Mucosa of descending colon (tissue), 3 donors: ENCODE data around the gene CANT1. TPM values are rescaled to one million over a fixed set of nuclear protein-coding genes. Genes with fewer than 3 reads are reported as not detected.

Source experiments
- ATAC-seq: fragments of 200-7000 bp; cut with Tn5 transposase; one replicate; pipeline ENCODE4 v1.9.1; 2020; ENCODE audit warnings: mild to moderate bottlenecking, moderate library complexity
- DNase-seq, 3 donors: peaks; one replicate each; pipeline ENCODE4 v3.0.0-alpha.2; 2020
- H3K36me3 ChIP-seq: fragments of 200-600 bp; one replicate; pipeline ENCODE4 v1.8.0; 2021; ENCODE audit warnings: low read depth, mild to moderate bottlenecking
- H3K4me1 ChIP-seq: fragments of 200-600 bp; one replicate; pipeline ENCODE4 v1.8.0; 2021; ENCODE audit warnings: low read depth, mild to moderate bottlenecking
- H3K4me3 ChIP-seq: fragments of 200-600 bp; one replicate; pipeline ENCODE4 v1.8.0; 2021; ENCODE audit warnings: mild to moderate bottlenecking
- H3K9me3 ChIP-seq: fragments of 200-600 bp; one replicate; pipeline ENCODE4 v1.8.0; 2021; ENCODE audit warnings: mild to moderate bottlenecking
- intact Hi-C, 2 donors: fragments of 100-400 bp; cut with DNase I in 1 of 2; cut with micrococcal nuclease in 1 of 2; formaldehyde crosslinking; loops; one replicate each; pipeline versions ENCODE4 v1.11.0 to v1.11.1; 2022; cut with DNase I, micrococcal nuclease
- total RNA-seq, 3 donors: library from RNA; stranded (reverse); fragmentation: NEBNext Ultra II Directional in 2 of 3; extraction: Animal tissue kit (Norgen Biotek cat#: 25700) in 2 of 3; gene quantifications; one replicate each; pipeline versions ENCODE4 v1.2.1 to v1.2.4, GENCODE V29; 2021 to 2023
- TF ChIP-seq, protein P1 (sequence below): fragments of 200-600 bp; IDR thresholded peaks from one replicate; pipeline ENCODE4 v1.8.0; 2022; ENCODE audit warnings: antibody characterized with exemption, mild to moderate bottlenecking
- donor health status: DM: no; HTN: no; CAD: no; lungs with moderate emphysema.
- donor health status: DM: no; HTN: no; CAD: no.
- donor health status: DM: no; HTN: yes; CAD: no.

Gene CANT1
- total RNA-seq, 3 donors from 2014 or later: 159 to 376 (median 242) TPM

DNA sequence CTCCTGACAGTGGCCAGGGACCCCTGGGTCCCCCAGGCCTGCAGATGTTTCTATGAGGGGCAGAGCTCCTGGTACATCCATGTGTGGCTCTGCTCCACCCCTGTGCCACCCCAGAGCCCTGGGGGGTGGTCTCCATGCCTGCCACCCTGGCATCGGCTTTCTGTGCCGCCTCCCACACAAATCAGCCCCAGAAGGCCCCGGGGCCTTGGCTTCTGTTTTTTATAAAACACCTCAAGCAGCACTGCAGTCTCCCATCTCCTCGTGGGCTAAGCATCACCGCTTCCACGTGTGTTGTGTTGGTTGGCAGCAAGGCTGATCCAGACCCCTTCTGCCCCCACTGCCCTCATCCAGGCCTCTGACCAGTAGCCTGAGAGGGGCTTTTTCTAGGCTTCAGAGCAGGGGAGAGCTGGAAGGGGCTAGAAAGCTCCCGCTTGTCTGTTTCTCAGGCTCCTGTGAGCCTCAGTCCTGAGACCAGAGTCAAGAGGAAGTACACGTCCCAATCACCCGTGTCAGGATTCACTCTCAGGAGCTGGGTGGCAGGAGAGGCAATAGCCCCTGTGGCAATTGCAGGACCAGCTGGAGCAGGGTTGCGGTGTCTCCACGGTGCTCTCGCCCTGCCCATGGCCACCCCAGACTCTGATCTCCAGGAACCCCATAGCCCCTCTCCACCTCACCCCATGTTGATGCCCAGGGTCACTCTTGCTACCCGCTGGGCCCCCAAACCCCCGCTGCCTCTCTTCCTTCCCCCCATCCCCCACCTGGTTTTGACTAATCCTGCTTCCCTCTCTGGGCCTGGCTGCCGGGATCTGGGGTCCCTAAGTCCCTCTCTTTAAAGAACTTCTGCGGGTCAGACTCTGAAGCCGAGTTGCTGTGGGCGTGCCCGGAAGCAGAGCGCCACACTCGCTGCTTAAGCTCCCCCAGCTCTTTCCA lies 39.5 kb upstream of the CANT1 start:
- ATAC-seq (no peak), DNase-seq (peak in 1 of 3 donors; percentile 12)
- no peaks in the 10 kb centered on the region for H3K4me1 ChIP-seq
- H3K9me3 ChIP-seq: peaks cover under 1% of the 10 kb centered on the region
- H3K4me3 ChIP-seq: no peak overlapping the region
- intact Hi-C loops: no loop called here
- no peaks in the 10 kb centered on the region for H3K36me3 ChIP-seq
- TF ChIP-seq, protein P1, sequence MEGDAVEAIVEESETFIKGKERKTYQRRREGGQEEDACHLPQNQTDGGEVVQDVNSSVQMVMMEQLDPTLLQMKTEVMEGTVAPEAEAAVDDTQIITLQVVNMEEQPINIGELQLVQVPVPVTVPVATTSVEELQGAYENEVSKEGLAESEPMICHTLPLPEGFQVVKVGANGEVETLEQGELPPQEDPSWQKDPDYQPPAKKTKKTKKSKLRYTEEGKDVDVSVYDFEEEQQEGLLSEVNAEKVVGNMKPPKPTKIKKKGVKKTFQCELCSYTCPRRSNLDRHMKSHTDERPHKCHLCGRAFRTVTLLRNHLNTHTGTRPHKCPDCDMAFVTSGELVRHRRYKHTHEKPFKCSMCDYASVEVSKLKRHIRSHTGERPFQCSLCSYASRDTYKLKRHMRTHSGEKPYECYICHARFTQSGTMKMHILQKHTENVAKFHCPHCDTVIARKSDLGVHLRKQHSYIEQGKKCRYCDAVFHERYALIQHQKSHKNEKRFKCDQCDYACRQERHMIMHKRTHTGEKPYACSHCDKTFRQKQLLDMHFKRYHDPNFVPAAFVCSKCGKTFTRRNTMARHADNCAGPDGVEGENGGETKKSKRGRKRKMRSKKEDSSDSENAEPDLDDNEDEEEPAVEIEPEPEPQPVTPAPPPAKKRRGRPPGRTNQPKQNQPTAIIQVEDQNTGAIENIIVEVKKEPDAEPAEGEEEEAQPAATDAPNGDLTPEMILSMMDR: no peak

GRCh38 chr17:79047923-79048825 lies 38.6 kb upstream of the CANT1 start:
- Histone ChIP-seq H3K4me3 (no peak overlapping the region), H3K9me3 (no peaks in the 10 kb centered on the region), H3K36me3 (no peaks in the 10 kb centered on the region), H3K4me1 (no peaks in the 10 kb centered on the region)
- TF ChIP-seq, protein P1: no peak
- peak in 1 of 3 donors; percentile 44 for DNase-seq
- intact Hi-C loops: no loop called here
- no peak for ATAC-seq

DNA sequence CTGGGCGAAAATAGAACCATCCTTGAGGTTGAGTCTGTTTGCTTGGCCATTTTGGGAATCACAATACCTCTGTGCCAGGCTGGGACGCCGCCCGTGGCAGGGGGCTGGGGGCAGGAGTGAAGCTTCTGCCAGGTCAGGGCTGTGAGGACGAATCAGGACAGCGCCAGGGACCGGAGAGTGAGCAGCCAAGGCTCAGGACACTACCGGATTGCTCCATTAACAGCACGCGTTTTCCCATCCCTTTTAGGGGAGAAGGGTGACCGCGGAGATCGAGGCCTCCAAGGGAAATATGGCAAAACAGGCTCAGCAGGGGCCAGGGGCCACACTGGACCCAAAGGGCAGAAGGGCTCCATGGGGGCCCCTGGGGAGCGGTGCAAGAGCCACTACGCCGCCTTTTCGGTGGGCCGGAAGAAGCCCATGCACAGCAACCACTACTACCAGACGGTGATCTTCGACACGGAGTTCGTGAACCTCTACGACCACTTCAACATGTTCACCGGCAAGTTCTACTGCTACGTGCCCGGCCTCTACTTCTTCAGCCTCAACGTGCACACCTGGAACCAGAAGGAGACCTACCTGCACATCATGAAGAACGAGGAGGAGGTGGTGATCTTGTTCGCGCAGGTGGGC lies 37.8 kb upstream of the CANT1 start:
- H3K4me1 ChIP-seq: peaks cover 2% of the 10 kb centered on the region
- ATAC-seq: no peak
- intact Hi-C loops: no loop called here
- DNase-seq: peak in 1 of 3 donors; percentile 17
- no peaks in the 10 kb centered on the region for H3K9me3 ChIP-seq
- H3K4me3 ChIP-seq: no peak overlapping the region
- TF ChIP-seq, protein P1: no peak
- H3K36me3 ChIP-seq: no peaks in the 10 kb centered on the region

DNA sequence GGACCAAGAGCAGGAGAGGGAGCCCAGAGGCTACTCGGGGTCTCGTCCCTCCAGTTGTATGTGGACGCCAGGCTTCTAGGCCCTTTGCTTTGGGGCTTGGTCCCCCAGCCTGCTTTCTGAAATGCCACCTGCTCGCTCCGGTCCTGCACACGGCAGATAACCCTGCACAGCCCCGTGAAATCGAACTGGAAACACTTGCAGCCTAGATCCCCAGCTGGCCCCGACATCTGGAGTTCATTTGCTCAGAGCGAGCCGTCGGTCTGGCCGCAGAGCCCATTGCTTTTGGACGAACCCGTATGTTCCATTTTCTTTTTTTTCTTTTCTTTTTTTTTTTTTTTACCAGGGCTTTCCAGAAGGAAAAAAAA lies 37.3 kb upstream of the CANT1 start:
- TF ChIP-seq, protein P1: no peak
- peak in 1 of 3 donors; percentile 23 for DNase-seq

GRCh38 chr17:79046197-79046915 lies 36.8 kb upstream of the CANT1 start:
- DNase-seq (peak in 1 of 3 donors; percentile 24), ATAC-seq (no peak)
- Histone ChIP-seq H3K4me1 (peaks cover 6% of the 10 kb centered on the region), H3K9me3 (no peaks in the 10 kb centered on the region), H3K36me3 (no peaks in the 10 kb centered on the region), H3K4me3 (no peak overlapping the region)
- TF ChIP-seq, protein P1: no peak
- intact Hi-C loops: no loop called here

More for the DNA sequence above, 37.3 kb upstream of the CANT1 start:
- Histone ChIP-seq H3K9me3 (no peaks in the 10 kb centered on the region), H3K4me1 (peaks cover 6% of the 10 kb centered on the region), H3K36me3 (no peaks in the 10 kb centered on the region), H3K4me3 (no peak overlapping the region)
- ATAC-seq: no peak
- intact Hi-C loops: no loop called here
